Esophagus squamous epithelium (tissue), 4 donors: ENCODE data around the gene NMNAT3.

Experiments used
- CTCF ChIP-seq, 6 experiments: fragments of 450-650 bp in 4 of 6; fragments of 200-600 bp in 2 of 6; sonication (generic) in 2 of 6; IDR thresholded peaks; one replicate each; pipeline ENCODE4 v1.5.1; 2016 to 2019; ENCODE audit warnings: antibody characterized with exemption in 6 of 6, mild to moderate bottlenecking in 4 of 6, moderate library complexity in 4 of 6
- POLR2A ChIP-seq, 4 donors: fragments of 450-650 bp; IDR thresholded peaks; one replicate each; pipeline ENCODE4 v1.6.1; 2017; ENCODE audit warnings: antibody characterized with exemption in 4 of 4, mild to moderate bottlenecking in 4 of 4, moderate library complexity in 3 of 4

GRCh38 chr3:139721370-139721769 lies 43.6 kb upstream of the NMNAT3 start:
- TF ChIP-seq CTCF (IDR thresholded peaks at IDR 0.05): no peak
- no peak for TF ChIP-seq POLR2A (IDR thresholded peaks at IDR 0.05)
